ENCODE results near the gene SPSB4.

DNA sequence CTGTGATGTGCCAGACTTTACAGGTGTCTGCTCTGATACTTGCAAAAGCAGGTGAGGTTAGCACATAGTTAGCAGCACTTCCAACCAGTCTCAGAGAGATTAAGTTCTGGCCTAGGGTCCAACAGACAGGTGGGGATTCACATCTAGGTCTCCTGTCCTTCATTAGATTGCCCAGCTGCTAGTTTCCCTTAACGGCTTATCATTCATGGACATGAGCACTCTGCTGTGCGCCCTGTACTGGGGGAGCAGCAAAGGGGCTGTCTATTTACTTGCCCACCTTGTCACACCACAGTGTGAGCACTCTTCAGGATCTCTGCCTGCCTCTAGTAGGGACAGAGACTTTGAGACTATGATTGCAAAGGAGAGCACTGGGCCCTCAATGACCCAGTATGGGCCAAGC is 8.7 kb downstream of the SPSB4 start:
- TF ChIP-seq, protein P1, sequence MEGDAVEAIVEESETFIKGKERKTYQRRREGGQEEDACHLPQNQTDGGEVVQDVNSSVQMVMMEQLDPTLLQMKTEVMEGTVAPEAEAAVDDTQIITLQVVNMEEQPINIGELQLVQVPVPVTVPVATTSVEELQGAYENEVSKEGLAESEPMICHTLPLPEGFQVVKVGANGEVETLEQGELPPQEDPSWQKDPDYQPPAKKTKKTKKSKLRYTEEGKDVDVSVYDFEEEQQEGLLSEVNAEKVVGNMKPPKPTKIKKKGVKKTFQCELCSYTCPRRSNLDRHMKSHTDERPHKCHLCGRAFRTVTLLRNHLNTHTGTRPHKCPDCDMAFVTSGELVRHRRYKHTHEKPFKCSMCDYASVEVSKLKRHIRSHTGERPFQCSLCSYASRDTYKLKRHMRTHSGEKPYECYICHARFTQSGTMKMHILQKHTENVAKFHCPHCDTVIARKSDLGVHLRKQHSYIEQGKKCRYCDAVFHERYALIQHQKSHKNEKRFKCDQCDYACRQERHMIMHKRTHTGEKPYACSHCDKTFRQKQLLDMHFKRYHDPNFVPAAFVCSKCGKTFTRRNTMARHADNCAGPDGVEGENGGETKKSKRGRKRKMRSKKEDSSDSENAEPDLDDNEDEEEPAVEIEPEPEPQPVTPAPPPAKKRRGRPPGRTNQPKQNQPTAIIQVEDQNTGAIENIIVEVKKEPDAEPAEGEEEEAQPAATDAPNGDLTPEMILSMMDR (IDR thresholded peaks at IDR 0.05), result no peak
- no peak for TF ChIP-seq EZH2 (IDR thresholded peaks at IDR 0.05; ENCODE audit: borderline replicate concordance, insufficient read depth, low read depth, low read length, poor library complexity, severe bottlenecking)
